Skeletal muscle satellite cell (primary cell): ENCODE data around the gene BRD7. TPM values are rescaled to one million over a fixed set of nuclear protein-coding genes. Genes with fewer than 3 reads are reported as not detected.

Experiments used
- small RNA-seq: library from RNA; depleted of rRNA; stranded (forward); fragments of <200 nt; gene quantifications from one replicate; pipeline ENCODE3, GENCODE V24; 2012

Gene BRD7

Small RNAs within 50 kb of the gene (small RNA-seq; reads per million reads assigned to genes)
- gene MIR6771, result not detected
